Ovary (tissue), 9 donors: ENCODE results near the gene SH3PXD2A. TPM values are rescaled to one million over a fixed set of nuclear protein-coding genes. Genes with fewer than 3 reads are reported as not detected.

Experiments used
- DNase-seq, 5 donors: peaks; one replicate each; pipeline ENCODE4 v3.0.0-alpha.2; 2019 to 2020
- H3K27ac ChIP-seq, 2 donors: fragments of 200-600 bp; one replicate each; pipeline versions ENCODE4 v1.5.1 to v1.8.0; 2019 to 2022
- H3K27me3 ChIP-seq: fragments of 200-600 bp; one replicate; pipeline ENCODE4 v1.8.0; 2022
- H3K36me3 ChIP-seq: fragments of 200-600 bp; sonication (generic); one replicate; pipeline ENCODE4 v1.5.1; 2019
- H3K4me1 ChIP-seq: one replicate; pipeline ENCODE4 v1.8.1; 2013; ENCODE audit warnings: mild to moderate bottlenecking, moderate library complexity; ENCODE audit not compliant: insufficient read depth
- H3K4me3 ChIP-seq: fragments of 200-600 bp; sonication (generic); one replicate; pipeline ENCODE4 v1.5.1; 2017
- H3K9me3 ChIP-seq, 2 donors: fragments of 200-600 bp in 1 of 2; sonication (generic) in 1 of 2; one replicate each; pipeline versions ENCODE4 v1.5.1 to v1.8.1; 2013 to 2019; ENCODE audit warnings: mild to moderate bottlenecking in 1 of 2, moderate library complexity in 1 of 2
- CTCF ChIP-seq, 3 donors: fragments of 450-650 bp in 2 of 3; fragments of 200-600 bp in 1 of 3; IDR thresholded peaks; one replicate each; pipeline versions ENCODE4 v1.5.1 to v1.8.0; 2016 to 2022; ENCODE audit warnings: antibody characterized with exemption in 3 of 3, mild to moderate bottlenecking in 1 of 3
- EP300 ChIP-seq: sonication (generic); formaldehyde crosslinking; IDR thresholded peaks from one replicate; pipeline ENCODE4 v1.6.1; 2017; ENCODE audit warnings: antibody characterized with exemption
- POLR2A ChIP-seq: fragments of 450-650 bp; IDR thresholded peaks from one replicate; pipeline ENCODE4 v1.6.1; 2017; ENCODE audit warnings: antibody characterized with exemption, mild to moderate bottlenecking, moderate library complexity
- WGBS, 3 donors: extraction: QIAGEN DNeasy Blood & Tissue Kit in 1 of 3; methylation state at CpG; one replicate each; pipeline versions ENCODE4 v1.1.5 to v1.1.7; 2013 to 2017; 5-methylcytosine and 5-hydroxymethylcytosine counted together
- intact Hi-C, 4 donors: fragments of 100-400 bp; cut with DNase I; formaldehyde crosslinking; loops; one replicate each; pipeline versions ENCODE4 v1.11.0 to v1.15.1; 2022 to 2023
- polyA plus RNA-seq, 2 donors: library from polyadenylated mRNA; stranded (reverse); fragments of 200-250 nt in 1 of 2; fragments of 350-450 nt in 1 of 2; fragmentation: Illumina TruSeq in 1 of 2; extraction: RNeasy Lipid Tissue Mini Kit (QIAGEN cat#74804) in 1 of 2; gene quantifications; one replicate each; pipeline ENCODE4 v1.2.3, GENCODE V29; 2013 to 2014
- small RNA-seq: library from RNA; depleted of rRNA; stranded (forward); fragments of <200 nt; gene quantifications from one replicate; pipeline ENCODE3, GENCODE V24; 2016
- total RNA-seq, 7 donors: library from RNA; depleted of rRNA in 2 of 7; stranded (reverse); fragments of >200 nt in 2 of 7; fragmentation: NEBNext Ultra II Directional in 3 of 7; extraction: Animal tissue kit (Norgen Biotek cat#: 25700) in 3 of 7; gene quantifications; one replicate each; pipeline versions ENCODE4 v1.1.0 to v1.2.4, GENCODE V29; 2016 to 2023
- donor health status: DM: no; HTN: no; CAD: no; lungs with moderate emphysema.
- donor health status: DM: no; HTN: no; CAD: no.
- donor health status: Bipolar disorder and iron deficiency.
- donor health status: DM: yes; HTN: yes; CAD: no.
- donor health status: DM: no; HTN: no; CAD: no.
- donor health status: DM: yes; HTN: yes; CAD: no.

SH3PXD2A gene
- total and polyA plus RNA-seq, 9 donors, result 15.3 to 82.9 (median 52.2) TPM

GRCh38 chr10:103546401-103546800, 309.0 kb downstream of the SH3PXD2A start:
- intact Hi-C loops, result no loop called here
- Histone ChIP-seq H3K27me3 (no peaks in the 10 kb centered on the region), H3K36me3 (no peaks in the 10 kb centered on the region), H3K27ac (no peak overlapping the region), H3K9me3 (no peaks in the 10 kb centered on the region), H3K4me3 (no peak overlapping the region), H3K4me1 (peaks cover 3% of the 10 kb centered on the region)
- no peak for DNase-seq
- 86 to 93% (median 89%) methylated on average over 1 of the region's 1 CpG for WGBS, 3 donors
- TF ChIP-seq CTCF (IDR thresholded peaks at IDR 0.05), result no peak

GRCh38 chr10:103545771-103546281, 309.6 kb downstream of the SH3PXD2A start:
- 91 to 98% (median 93%) methylated on average over 4 of the region's 4 CpGs for WGBS, 3 donors
- H3K4me3 ChIP-seq, result no peak overlapping the region
- H3K9me3 ChIP-seq, result no peaks in the 10 kb centered on the region
- intact Hi-C loops, result no loop called here
- H3K4me1 ChIP-seq, result peaks cover 3% of the 10 kb centered on the region
- H3K36me3 ChIP-seq, result no peaks in the 10 kb centered on the region
- TF ChIP-seq EP300 (no peak), CTCF (IDR thresholded peaks at IDR 0.05) (no peak), POLR2A (no peak)
- H3K27me3 ChIP-seq, result no peaks in the 10 kb centered on the region
- H3K27ac ChIP-seq, result no peak overlapping the region
- DNase-seq, result peak in 1 of 5 donors; percentile 14

- Histone ChIP-seq H3K4me3 (no peak overlapping the region), H3K27ac (no peak overlapping the region), H3K27me3 (no peaks in the 10 kb centered on the region), H3K4me1 (peaks cover 3% of the 10 kb centered on the region), H3K36me3 (no peaks in the 10 kb centered on the region), H3K9me3 (no peaks in the 10 kb centered on the region)
- 97 to 100% (median 100%) methylated on average over 1 of the region's 1 CpG for WGBS, 3 donors
- no peak for TF ChIP-seq CTCF (IDR thresholded peaks at IDR 0.05)
- no peak for TF ChIP-seq EP300
- no peak for TF ChIP-seq POLR2A
- intact Hi-C loops, result no loop called here
- peak in 1 of 5 donors; percentile 26 for DNase-seq
Measured at GRCh38 chr10:103545366-103545765, 310.0 kb downstream of the SH3PXD2A start.

GRCh38 chr10:103544657-103545310, 310.6 kb downstream of the SH3PXD2A start:
- intact Hi-C loops, result no loop called here
- H3K36me3 ChIP-seq, result no peaks in the 10 kb centered on the region
- H3K4me1 ChIP-seq, result peaks cover 3% of the 10 kb centered on the region
- DNase-seq, result peak in 1 of 5 donors; percentile 22
- no peak overlapping the region for H3K27ac ChIP-seq
- WGBS, 3 donors, result 93 to 95% (median 94%) methylated on average over 8 of the region's 8 CpGs
- no peak overlapping the region for H3K4me3 ChIP-seq
- TF ChIP-seq EP300 (no peak), CTCF (IDR thresholded peaks at IDR 0.05) (no peak), POLR2A (no peak)
- H3K9me3 ChIP-seq, result no peaks in the 10 kb centered on the region
- H3K27me3 ChIP-seq, result no peaks in the 10 kb centered on the region

Small RNAs within 50 kb of the gene (small RNA-seq; reads per million reads assigned to genes)
- not detected for gene RF00019

Other genes starting within 250 kb of the SH3PXD2A start
- gene STN1, start 62.6 kb upstream of the SH3PXD2A start, total RNA-seq, result 10 to 100 TPM; 13.4 to 19.3 (median 17.3) TPM
- 10 to 100 TPM; 18.4 to 28.2 TPM for gene STN1, start 62.6 kb upstream of the SH3PXD2A start, polyA plus RNA-seq
- gene SLK, start 111.6 kb upstream of the SH3PXD2A start, total RNA-seq, result 10 to 100 TPM; 38.8 to 71.5 (median 43.8) TPM
- 10 to 100 TPM; 19.9 to 23.9 TPM for gene SLK, start 111.6 kb upstream of the SH3PXD2A start, polyA plus RNA-seq
- under 1 TPM in 5 of 7 donors, not detected in 2; 0.23 to 0.90 (median 0.46) TPM for gene COL17A1, start 230.3 kb upstream of the SH3PXD2A start, total RNA-seq
- under 1 TPM; 0.17 to 0.67 TPM for gene COL17A1, start 230.3 kb upstream of the SH3PXD2A start, polyA plus RNA-seq